CD4-positive, alpha-beta T cell treated with Interleukin-4 for 4 hours (primary cell): ENCODE data around the gene LCK.
"Not testable (repeated sequence)": the region's sequence is repeated elsewhere in the genome, so short reads cannot be mapped to it uniquely, and the experiment has no call there.

Source experiments
- DNase-seq: peaks from one replicate; pipeline ENCODE4 v3.0.0-alpha.2; 2020

Gene LCK

DNA sequence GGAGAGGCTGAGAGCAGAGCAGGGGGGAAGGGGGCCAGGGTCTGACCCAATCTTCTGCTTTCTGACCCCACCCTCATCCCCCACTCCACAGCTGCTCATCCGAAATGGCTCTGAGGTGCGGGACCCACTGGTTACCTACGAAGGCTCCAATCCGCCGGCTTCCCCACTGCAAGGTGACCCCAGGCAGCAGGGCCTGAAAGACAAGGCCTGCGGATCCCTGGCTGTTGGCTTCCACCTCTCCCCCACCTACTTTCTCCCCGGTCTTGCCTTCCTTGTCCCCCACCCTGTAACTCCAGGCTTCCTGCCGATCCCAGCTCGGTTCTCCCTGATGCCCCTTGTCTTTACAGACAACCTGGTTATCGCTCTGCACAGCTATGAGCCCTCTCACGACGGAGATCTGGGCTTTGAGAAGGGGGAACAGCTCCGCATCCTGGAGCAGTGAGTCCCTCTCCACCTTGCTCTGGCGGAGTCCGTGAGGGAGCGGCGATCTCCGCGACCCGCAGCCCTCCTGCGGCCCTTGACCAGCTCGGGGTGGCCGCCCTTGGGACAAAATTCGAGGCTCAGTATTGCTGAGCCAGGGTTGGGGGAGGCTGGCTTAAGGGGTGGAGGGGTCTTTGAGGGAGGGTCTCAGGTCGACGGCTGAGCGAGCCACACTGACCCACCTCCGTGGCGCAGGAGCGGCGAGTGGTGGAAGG lies 23.7 kb downstream of the LCK start:
- no peak for DNase-seq

DNA sequence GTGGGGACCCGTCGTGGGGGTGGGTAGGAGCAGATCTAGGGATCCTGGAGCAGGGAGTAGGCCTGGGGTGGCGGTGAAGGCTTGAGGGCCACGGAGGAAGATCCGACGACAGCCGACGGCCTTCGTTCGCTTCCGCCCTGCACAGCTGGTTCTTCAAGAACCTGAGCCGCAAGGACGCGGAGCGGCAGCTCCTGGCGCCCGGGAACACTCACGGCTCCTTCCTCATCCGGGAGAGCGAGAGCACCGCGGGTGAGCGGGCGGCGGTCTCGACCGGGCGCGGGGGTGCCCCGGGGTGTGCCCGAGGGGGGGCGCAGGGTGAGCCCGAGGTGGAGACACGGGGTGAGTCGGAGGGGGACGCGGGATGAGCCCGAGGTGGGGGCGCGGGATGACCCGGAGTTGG lies 24.4 kb downstream of the LCK start:
- DNase-seq = no peak

DNA sequence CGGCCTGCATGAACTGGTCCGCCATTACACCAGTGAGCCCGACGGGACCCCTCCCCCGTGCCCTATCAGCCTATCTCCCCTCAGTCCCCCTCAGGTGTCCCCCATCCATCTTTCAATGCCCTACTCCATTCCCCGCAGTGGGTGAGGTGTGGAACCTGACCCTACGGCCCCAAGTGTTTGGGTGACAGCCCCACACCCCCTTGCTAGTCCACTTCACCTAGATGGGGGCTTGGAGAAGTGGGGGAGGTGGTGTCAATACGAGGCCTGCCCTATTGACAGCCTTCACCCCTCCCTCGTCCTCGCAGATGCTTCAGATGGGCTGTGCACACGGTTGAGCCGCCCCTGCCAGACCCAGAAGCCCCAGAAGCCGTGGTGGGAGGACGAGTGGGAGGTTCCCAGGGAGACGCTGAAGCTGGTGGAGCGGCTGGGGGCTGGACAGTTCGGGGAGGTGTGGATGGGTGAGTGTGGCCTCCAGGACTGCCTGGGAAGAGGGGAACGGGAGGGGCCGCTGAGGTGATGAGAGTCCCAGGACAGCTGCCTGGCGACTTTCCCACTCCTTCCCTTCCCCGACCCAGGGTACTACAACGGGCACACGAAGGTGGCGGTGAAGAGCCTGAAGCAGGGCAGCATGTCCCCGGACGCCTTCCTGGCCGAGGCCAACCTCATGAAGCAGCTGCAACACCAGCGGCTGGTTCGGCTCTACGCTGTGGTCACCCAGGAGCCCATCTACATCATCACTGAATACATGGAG lies 25.1 kb downstream of the LCK start:
- DNase-seq = no peak

DNA sequence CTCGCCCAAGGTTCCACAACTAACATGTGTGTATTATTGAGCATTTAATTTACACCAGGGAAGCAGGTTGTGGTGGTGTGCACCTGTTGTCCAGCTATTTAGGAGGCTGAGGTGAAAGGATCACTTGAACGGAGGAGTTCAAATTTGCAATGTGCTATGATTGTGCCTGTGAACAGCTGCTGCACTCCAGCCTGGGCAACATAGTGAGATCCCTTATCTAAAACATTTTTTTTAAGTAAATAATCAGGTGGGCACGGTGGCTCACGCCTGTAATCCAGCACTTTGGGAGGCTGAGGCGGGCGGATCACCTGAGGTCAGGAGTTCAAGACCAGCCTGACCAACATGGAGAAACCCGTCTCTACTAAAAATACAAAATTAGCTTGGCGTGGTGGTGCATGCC lies 33.7 kb downstream of the LCK start:
- DNase-seq = not testable (repeated sequence)

DNA sequence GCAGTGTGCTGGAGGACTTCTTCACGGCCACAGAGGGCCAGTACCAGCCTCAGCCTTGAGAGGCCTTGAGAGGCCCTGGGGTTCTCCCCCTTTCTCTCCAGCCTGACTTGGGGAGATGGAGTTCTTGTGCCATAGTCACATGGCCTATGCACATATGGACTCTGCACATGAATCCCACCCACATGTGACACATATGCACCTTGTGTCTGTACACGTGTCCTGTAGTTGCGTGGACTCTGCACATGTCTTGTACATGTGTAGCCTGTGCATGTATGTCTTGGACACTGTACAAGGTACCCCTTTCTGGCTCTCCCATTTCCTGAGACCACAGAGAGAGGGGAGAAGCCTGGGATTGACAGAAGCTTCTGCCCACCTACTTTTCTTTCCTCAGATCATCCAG lies 34.6 kb downstream of the LCK start:
- no peak for DNase-seq

DNA sequence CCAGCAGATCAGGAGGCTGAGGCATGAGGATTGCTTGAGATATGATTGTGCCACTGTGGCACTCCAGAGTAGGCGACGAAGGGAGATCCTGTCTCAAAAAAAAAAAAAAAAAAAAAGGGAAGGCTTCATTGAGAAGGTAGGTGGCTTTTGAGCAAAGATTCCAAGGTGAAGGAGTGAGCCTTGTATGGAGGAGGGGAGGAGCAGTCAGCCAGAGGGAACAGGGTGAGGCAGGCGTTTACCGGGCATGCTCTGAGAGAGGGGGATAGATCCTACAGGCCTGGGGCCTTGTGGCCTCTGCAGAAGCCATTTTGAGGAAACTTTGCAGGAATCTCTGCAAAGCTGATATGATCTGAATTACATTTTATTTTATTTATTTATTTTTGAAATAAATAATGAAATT lies 35.7 kb downstream of the LCK start:
- no peak for DNase-seq

DNA sequence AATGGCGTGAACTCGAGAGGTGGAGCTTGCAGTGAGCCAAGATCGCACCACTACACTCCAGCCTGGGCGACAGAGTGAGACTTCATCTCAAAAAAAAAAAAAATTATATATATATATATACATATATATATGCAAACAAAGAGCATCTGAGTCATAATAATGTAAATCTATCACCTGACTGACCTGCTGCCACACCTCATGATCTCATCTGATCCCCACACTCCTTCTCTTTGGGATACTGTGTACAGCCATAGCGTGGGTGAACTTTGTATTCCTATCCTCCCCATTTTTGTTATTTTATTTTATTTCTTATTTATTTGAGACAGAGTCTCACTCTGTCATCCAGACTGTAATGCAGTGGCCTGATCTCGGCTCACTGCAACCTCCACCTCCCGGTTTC lies 38.2 kb downstream of the LCK start:
- no peak for DNase-seq

DNA sequence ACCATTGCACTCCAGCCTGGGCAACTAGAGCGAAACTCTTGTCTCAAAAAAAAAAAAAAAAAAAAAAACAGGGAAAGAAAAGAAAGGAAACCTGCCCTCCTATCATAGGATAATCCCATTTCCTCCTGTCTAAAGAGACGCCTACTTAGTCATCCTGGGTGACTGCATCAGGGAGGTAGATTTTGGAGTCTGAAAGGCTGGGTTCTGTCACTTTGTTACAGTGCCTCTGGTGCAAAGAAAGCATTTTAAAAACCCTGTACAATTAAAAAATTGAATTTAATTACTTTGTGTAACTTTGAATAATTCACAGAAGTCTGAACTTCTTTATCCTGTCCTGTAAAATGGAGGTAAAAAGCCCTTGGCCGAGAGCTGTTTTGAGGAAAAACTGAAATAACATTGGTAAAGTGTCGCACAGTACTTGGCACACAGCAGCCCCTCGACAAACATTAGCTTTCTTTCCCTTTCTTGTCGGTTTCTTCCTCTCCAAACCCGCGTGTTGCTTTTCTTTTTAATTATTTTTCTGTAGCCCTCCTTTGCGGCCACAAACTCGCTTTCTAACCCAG lies 40.2 kb downstream of the LCK start:
- no peak for DNase-seq

DNA sequence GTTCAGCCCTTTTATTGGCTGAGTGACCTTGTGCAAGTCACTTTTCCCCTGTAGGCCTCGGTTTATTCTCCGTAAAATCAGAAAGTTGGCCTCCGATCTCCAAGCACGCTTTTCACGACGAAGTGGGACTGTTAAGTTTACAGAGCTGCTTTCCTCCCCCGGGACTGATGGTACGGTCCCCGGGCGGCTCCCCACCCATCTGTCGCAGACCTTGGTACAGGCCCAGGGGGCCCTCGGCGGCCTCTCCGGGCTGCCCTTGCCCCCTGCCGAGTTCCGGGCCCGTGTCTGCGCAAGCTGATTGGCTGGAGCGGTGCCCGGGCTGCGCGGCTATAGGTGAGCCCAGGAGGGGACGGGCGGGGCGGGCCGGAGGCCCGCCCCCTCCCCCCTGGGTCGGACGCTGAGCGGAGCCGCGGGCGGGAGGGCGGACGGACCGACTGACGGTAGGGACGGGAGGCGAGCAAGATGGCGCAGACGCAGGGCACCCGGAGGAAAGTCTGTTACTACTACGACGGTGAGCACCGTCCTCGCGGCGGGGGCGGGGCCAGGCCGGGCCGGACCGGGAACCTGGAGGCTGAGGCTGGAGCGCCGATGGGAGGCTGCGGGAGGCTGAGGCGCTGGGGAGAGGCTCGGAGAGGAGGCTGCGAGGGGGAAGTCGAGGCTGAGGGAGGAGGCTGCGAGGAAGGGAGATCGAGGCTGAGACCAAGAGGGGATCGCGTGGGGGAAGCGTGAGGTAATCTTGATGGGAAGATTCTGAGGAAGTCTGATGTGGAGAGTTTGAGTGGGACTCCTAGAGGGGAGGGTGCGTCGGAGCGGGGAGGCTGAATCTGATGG lies 40.9 kb downstream of the LCK start, which contains the start of gene HDAC1:
Gene HDAC1, plus strand, starts transcription at position 376 of the 831 bp plus-strand sequence. Its CDS starts 87 bp downstream, at position 463.
- peak; percentile 98 for DNase-seq

DNA sequence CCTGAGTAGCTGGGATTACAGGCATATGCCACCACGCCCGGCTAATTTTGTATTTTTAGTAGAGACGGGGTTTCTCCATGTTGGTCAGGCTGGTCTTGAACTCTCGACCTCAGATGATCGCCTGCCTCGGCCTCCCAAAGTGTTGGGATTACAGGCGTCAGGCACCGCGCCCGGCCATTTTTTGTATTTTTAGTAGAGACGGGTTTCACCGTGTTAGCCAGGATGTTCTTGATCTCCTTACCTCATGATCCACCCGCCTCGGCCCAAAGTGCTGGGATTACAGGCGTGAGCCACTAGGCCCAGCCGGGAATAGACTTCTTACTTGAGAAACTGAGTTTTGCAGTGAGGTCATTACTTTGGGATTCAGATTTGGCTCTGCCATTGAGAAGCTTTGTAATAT lies 47.1 kb downstream of the LCK start:
- not testable (repeated sequence) for DNase-seq

DNA sequence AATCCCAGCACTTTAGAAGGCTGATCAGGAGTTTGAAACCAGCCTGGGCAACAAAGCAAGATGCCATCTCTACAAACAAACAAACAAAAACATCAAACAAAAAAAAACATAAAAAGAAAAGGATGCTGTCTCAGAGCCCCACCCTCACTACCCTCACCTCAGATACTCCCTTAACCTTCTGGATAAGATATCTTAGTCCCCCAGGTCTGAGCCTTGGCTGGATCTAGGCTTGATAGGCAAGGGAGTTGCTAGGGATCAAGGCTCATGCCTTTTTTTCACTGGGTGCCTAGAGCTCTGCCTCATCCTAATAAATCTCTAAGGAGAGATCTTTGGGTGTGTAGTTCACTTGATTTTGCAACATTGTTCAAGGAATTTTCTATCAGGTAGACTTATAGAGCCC lies 48.3 kb downstream of the LCK start:
- no peak for DNase-seq

DNA sequence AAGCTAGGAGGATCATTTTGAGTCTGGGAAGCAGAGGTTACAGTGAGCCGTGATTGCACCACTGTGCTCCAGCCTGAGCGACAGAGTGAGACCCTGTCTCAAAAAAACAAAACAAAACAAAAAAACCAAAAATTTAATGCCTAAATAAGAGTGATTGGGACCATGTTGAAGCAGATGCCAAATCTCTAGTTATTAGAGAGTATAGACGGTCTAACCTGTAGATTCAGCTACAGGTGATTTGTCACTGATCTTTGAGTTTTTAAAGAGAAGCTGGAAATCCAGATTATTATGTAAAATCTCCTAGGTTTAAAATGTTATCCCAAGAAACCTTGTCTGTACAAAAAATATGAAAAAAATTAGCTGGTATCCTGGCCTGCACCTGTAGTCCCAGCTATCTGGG lies 52.3 kb downstream of the LCK start:
- no peak for DNase-seq

DNA sequence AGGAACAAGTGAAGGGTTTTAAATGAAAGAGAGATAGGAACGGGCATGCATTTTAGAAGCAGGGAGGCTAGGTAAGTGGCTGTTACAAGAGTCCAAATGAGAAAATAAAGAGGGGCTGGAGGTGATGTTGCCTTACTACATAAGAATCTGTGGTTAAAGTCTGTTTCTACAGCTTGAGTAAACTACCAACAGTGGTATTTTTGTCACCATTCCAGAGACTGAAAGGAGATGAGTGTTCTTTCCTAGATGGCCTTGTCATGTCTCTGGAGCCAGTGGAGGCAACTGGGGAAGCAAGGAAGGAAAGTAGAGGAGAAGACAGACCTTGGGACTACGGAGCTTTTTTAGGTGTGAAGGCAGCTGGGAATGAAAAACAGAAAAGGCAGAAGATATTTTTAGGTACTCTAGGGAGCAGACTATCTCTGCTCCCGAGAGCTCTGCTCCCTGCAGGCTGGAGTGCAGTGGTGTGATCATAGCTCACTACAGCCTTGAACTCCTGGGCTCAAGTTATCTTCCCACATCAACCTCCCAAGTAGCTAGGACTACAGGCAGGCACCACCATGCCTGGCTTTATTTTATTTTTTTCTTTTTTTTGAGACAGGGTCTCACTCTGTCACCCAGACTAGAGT lies 53.0 kb downstream of the LCK start:
- no peak for DNase-seq

DNA sequence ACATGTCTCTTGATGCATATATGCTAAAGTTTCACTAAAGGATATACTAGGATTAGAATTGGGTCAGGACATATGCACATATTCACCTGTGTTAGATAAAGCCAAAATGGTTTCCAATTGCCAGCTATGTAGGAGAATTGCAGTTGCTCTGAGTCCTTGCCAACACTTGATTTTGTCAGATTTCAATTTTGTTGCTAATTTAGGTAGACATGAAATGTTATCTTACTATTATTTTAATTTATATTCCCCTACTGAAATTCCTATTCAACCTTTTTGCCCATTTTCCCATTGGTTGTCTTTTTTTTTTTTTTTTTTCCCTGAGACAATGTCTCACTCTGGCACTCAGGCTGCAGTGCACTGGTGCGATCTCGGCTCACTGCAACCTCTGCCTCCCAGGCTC lies 54.2 kb downstream of the LCK start:
- no peak for DNase-seq

DNA sequence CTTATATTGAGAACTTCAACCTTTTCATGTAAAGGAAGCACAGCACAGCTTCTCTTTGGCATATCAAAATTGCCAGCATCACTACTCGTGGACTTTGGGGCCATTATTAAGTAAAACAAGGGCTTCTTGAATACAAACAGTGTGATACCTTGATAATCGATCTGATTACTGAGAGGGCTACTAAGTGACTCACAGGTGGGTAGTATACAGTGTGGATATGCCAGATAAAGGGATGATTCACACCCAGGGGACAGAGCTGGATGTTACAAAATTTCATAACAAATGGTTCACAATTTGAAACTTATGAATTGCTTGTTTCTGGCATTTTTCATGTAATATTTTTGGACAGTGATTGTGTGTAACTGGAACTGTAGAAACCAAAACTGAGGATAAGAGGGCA lies 56.3 kb downstream of the LCK start:
- peak; percentile 9 for DNase-seq

DNA sequence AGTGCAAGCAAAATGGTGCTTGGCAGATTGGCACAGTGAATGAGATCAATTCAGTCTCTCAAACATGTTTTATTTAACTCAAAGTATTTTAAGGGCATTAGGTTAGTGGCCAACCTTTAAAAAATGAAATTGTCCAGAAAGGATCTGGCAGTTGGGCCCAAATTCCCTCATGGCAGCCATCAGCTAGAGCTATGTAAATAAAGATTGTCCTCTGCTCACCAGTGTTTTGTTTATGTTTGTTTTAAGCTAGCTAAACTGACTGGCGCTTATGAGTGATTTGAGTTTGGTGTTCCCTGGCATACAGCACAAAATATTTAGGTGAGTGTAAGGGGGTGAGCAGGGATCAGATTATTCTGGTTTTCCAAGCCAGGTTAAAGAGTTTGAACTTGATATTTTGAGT lies 58.9 kb downstream of the LCK start:
- DNase-seq = no peak

DNA sequence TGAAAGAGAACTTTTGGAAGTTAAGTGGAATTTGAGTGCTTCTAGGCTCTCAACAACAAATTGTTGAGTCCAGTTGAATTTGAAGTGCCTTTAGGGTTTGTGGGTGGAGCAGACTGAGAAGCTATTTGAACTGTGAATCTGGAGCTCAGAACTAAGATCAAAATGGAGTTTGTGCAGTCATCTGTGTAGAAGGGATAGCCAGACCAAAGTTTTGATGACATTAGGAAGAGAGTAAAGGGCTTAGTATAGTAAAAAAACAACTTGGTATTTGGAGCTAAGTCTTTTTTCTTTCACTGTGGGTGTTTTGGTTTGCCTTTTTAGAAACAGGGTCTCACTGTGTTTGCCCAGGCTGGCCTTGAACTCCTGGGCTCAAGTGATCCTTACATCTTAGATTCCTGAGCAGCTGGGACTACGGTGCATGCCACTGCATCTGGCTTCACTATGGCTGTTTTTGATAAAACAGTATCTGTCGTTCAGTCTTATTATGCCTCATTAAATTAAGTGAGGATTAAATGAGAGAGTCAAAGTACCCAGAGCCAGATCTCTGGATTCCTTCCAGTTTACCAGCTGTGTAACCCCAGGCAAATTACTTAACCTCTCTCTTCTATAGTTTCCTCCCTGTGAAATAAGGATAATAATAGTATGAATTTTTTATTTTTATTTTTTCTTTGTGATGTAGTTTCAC lies 60.8 kb downstream of the LCK start:
- no peak for DNase-seq

DNA sequence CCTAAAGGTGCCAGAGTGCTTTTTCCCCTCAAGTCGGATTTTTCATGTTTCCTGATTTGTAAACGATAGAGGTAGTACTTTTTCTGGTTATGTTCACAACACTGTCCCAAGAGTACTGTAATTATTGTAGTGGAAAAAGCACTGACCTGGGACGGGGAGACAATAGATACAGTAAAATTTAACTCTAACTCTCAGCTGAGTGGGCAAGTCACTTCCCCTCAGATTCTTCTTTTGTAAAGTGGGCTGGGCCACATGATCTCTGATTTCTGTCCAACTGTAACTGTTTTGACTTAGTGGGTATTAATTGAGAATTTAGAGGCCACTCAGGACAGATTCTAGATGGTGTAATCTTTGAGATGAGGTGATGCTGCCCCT lies 65.8 kb downstream of the LCK start:
- DNase-seq = no peak

DNA sequence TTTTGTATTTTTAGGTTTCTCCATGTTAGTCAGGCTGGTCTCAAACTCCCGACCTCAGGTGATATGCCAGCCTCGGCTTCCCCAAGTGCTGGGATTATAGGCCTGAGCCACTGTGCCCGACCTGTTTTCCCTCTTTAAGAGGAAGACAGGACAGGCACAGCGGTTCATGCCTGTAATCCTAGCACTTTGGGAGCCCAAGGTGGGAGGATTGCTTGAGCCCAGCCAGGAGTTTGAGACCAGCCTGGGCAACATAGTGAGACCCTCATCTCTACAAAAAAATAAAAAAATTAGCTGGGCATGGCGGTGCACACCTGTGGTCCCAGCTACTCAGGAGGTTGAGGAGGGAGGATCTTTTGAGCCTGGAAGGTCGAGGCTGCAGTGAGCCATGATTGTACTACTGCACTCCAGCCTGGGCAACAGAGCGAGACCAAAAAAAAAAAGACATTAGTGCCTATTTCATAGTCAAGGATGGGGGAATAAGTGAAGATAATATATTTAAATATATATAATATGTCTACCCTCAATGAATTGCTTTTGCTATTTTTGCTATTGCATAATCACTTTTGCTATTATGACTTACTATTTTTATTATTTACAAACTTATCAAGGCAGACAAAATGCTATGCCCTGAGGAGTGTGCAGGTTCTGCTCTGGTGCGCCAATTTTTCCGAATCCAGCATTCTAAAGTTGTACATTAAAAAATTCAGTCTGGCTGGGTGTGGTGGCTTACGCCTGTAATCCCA lies 67.2 kb downstream of the LCK start:
- no peak for DNase-seq

DNA sequence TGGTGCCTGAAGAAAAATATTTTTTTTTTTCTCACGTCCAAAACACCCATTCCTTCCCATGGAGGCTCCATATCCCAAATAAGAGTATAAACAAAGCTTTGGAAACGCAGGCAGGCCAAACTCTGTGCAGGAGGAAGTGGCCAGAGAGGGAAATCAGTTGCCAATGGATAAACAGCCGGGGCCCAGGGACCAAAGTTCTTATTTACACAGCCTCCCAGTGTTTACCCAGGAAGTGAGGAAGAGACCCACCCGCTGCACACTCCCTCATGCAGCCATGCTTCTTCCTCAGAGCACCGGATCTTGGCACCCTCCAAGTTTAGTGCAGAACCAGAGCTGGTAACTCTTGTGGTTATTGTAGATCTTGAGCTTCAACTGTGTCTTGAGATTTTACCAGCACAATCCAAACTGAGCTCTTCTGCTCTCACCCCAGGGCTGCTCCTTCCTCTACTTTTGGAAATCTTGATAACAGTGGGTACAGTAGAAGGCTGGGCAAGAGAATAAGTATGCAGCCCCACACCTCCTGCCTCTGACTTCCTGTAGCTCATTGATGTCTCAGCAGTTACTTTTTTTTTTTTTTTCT lies 70.7 kb downstream of the LCK start:
- peak; percentile 40 for DNase-seq

DNA sequence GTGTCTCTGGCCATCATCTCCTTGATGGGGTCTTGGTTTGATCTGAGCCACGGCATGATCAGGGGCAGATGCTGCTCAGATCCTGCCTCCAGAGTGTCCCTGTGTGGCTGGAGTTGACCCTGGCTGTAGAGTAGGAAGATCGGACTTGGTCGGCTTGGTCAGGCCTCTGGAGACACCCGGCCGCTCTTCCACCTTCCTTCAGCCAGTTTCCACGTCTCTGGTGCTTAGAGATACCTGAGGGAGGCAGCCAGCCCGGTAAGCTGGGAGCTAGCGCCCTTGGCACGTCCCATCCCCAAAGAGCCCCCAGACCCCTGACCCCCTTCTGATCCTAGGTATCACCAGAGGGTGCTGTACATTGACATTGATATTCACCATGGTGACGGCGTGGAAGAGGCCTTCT lies 76.1 kb downstream of the LCK start:
- no peak for DNase-seq
